HFFc6 (cell line): ENCODE data around the gene DMRTC2. TPM values are rescaled to one million over a fixed set of nuclear protein-coding genes. Genes with fewer than 3 reads are reported as not detected.

ENCODE experiments used
- DNase-seq: peaks from one replicate; pipeline ENCODE4 v3.0.0-alpha.2; 2018
- H3K27ac Mint-ChIP-seq: 2 replicates; pipeline ENCODE4 v1.8.0; 2020; ENCODE audit warnings: mild to moderate bottlenecking, mixed read lengths
- H3K27me3 Mint-ChIP-seq: 2 replicates; pipeline ENCODE4 v1.8.0; 2021; ENCODE audit warnings: mild to moderate bottlenecking, moderate library complexity, mixed read lengths; ENCODE audit not compliant: insufficient read depth
- H3K36me3 Mint-ChIP-seq: 2 replicates; pipeline ENCODE4 v1.8.0; 2021; ENCODE audit warnings: low read depth, mixed read lengths
- H3K4me1 Mint-ChIP-seq: 2 replicates; pipeline ENCODE4 v1.8.0; 2020; ENCODE audit warnings: low read depth, mixed read lengths
- H3K4me3 Mint-ChIP-seq: 2 replicates; pipeline ENCODE4 v1.8.0; 2020; ENCODE audit warnings: mild to moderate bottlenecking, moderate library complexity, mixed read lengths
- H3K9me3 Mint-ChIP-seq: 2 replicates; pipeline ENCODE4 v1.8.0; 2020; ENCODE audit warnings: mild to moderate bottlenecking, mixed read lengths
- long read RNA-seq: library from polyadenylated mRNA; unstranded; transcript quantifications from one replicate; pipeline ENCODE4 v2.0.0, GENCODE V29; 2019
- total RNA-seq, 6 experiments: library from RNA; stranded (reverse); fragmentation: NEBNext Ultra II Directional; extraction: Animal tissue kit (Norgen Biotek cat#: 25700); gene quantifications; 2 replicates in 1 of 6; 3 replicates in 5 of 6; pipeline ENCODE4 v1.2.3, GENCODE V29; 2021
- TF ChIP-seq, protein P1 (sequence below): fragments of 200-600 bp; sonication (generic); IDR thresholded peaks from 2 replicates; pipeline ENCODE4 v1.5.0; 2021; ENCODE audit warnings: antibody characterized with exemption, mild to moderate bottlenecking

The DMRTC2 gene
- total RNA-seq: not detected
- long read RNA-seq: 0 reads

DNA sequence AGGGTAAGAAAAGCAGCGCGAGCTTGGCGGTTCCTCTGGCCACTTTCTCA is at the start of gene DMRTC2:
Gene DMRTC2, plus strand, starts transcription at position 42 of the 50 bp plus-strand sequence. CDS start 2,387 bp downstream, outside the sequence.
- no peaks in the 10 kb centered on the region for H3K36me3 Mint-ChIP-seq
- H3K27ac Mint-ChIP-seq: no peak within 1 kb of the TSS
- DNase-seq: no peak
- H3K4me3 Mint-ChIP-seq: no peak within 1 kb of the TSS
- peaks cover 5% of the 10 kb centered on the region for H3K9me3 Mint-ChIP-seq
- H3K4me1 Mint-ChIP-seq: no peaks in the 10 kb centered on the region
- TF ChIP-seq, protein P1, sequence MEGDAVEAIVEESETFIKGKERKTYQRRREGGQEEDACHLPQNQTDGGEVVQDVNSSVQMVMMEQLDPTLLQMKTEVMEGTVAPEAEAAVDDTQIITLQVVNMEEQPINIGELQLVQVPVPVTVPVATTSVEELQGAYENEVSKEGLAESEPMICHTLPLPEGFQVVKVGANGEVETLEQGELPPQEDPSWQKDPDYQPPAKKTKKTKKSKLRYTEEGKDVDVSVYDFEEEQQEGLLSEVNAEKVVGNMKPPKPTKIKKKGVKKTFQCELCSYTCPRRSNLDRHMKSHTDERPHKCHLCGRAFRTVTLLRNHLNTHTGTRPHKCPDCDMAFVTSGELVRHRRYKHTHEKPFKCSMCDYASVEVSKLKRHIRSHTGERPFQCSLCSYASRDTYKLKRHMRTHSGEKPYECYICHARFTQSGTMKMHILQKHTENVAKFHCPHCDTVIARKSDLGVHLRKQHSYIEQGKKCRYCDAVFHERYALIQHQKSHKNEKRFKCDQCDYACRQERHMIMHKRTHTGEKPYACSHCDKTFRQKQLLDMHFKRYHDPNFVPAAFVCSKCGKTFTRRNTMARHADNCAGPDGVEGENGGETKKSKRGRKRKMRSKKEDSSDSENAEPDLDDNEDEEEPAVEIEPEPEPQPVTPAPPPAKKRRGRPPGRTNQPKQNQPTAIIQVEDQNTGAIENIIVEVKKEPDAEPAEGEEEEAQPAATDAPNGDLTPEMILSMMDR: no peak
- peaks cover 30% of the 10 kb centered on the region for H3K27me3 Mint-ChIP-seq

DNA sequence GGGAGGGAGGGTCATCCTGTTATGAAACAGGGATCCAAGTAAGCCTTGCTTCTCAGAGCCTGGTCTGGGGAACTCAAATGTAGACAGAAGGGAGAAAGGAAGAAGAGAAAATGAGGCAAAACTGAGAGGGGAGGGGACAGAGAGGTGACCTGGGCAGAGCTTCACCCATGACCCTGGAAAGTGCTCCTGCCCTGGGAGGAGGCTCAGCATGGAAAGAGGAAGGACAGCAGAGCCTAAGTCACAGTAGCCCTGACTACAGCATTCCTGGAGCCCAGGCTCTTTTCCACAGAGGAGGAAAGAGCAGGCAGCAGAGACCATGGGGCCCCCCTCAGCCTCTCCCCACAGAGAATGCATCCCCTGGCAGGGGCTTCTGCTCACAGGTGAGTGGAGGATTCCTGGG is 48.5 kb upstream of the DMRTC2 start, which contains the start of gene CEACAM3:
Gene CEACAM3, plus strand, starts transcription at position 226 of the 400 bp plus-strand sequence. Its CDS starts 91 bp downstream, at position 317.
- TF ChIP-seq, protein P1: no peak
- Mint-ChIP-seq H3K27me3 (peaks cover 35% of the 10 kb centered on the region), H3K36me3 (no peaks in the 10 kb centered on the region), H3K27ac (no peak within 1 kb of the TSS), H3K9me3 (no peaks in the 10 kb centered on the region), H3K4me3 (no peak within 1 kb of the TSS), H3K4me1 (peaks cover 12% of the 10 kb centered on the region)
- DNase-seq: no peak

DNA sequence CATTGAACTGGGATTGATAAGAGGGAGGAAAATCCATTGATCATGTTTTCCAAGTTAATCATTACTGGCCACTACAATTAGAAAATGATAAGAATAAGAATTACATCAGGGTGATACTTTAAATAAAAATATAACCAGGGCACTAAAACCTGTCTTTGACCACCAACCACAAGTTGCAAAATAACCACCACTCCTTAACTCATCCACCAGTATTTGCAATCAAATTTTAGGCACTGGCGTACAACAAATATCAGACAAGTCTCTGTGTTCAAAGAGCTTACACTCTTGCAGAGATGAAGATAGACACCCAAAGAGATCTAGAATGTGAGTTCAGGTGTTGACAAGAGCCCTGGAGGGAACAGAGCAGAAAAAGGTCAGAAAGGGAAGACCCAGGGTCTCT is 47.9 kb upstream of the DMRTC2 start:
- H3K36me3 Mint-ChIP-seq: no peaks in the 10 kb centered on the region
- no peaks in the 10 kb centered on the region for H3K9me3 Mint-ChIP-seq
- H3K27me3 Mint-ChIP-seq: peaks cover 35% of the 10 kb centered on the region
- TF ChIP-seq, protein P1: no peak
- no peak overlapping the region for H3K4me3 Mint-ChIP-seq
- no peak overlapping the region for H3K27ac Mint-ChIP-seq
- no peak for DNase-seq
- peaks cover 12% of the 10 kb centered on the region for H3K4me1 Mint-ChIP-seq

DNA sequence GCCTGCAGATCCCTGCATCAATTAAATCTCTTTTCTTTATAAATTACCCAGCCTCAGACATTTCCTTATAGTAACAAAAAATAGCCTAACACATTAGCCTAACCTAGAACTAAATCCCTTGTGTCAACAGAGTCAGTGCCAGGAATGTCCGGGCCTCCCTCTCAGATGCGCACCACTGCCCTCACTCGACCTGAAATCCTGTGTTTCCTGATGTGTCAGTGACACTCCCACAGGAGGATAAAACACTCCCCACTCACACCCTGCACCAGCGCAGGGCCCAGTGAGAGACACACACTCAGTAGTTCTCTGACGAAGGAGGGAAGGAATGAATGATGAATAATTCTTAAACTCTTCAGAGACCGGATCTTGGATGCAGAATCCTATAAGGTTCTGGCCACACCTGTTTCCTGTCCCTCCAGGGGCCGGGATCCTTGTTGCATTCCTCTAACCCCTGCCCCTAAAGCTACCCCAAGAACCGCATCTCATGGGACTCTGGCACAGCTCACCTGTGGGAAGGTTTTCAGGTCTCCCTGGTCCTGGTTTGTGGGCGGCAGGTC is 45.3 kb upstream of the DMRTC2 start:
- DNase-seq: no peak
- TF ChIP-seq, protein P1: no peak
- Mint-ChIP-seq H3K27ac (no peak overlapping the region), H3K4me1 (no peaks in the 10 kb centered on the region; the same call in 1 of the 2 replicates), H3K27me3 (peaks cover 40% of the 10 kb centered on the region), H3K9me3 (no peaks in the 10 kb centered on the region), H3K4me3 (no peak overlapping the region), H3K36me3 (no peaks in the 10 kb centered on the region)

DNA sequence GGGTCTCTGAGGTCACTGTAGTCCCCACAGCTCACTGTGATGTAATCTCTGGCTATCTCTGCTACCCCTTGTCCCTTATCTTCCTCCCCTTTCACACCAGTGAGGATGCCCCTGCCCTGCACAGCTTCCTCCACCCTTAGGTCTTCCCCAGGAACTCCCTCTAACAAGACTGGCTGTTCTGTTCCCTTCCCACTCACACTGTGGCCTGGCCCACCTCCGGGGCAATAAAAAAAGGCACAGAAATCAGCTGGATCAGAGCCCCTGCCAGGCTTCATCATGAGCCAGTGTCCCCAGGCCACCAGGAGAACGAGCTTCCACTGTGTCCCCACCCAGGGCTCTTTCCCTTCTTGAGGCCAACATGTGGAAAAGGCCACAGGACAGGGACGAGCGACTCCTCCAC is 43.8 kb upstream of the DMRTC2 start:
- H3K9me3 Mint-ChIP-seq: no peaks in the 10 kb centered on the region
- H3K4me3 Mint-ChIP-seq: no peak overlapping the region
- TF ChIP-seq, protein P1: no peak
- no peaks in the 10 kb centered on the region; the same call in 1 of the 2 replicates for H3K4me1 Mint-ChIP-seq
- no peak overlapping the region for H3K27ac Mint-ChIP-seq
- peaks cover 39% of the 10 kb centered on the region for H3K27me3 Mint-ChIP-seq
- H3K36me3 Mint-ChIP-seq: no peaks in the 10 kb centered on the region
- DNase-seq: no peak

DNA sequence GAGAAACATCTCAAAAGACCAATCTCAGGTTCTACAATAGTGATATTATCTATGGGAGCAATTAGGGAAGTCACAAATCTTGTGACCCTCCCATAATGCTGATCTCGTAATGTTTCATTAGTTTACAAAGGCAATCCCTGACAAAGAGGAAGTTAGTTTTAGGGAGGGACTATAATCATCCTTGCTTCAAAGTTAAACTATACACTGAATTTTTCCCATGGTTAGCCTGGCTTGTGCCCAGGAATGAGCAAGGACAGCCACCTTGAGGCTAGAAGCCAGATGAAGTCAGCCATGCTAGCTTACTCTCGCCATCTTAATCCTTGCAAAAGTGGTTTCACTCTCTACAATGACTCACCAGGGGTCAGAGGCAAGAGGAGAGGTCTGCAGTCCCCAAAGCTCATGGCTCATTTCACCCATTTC is 43.0 kb upstream of the DMRTC2 start:
- no peaks in the 10 kb centered on the region for H3K36me3 Mint-ChIP-seq
- peaks cover 34% of the 10 kb centered on the region for H3K27me3 Mint-ChIP-seq
- TF ChIP-seq, protein P1: no peak
- no peaks in the 10 kb centered on the region for H3K9me3 Mint-ChIP-seq
- no peaks in the 10 kb centered on the region; the same call in 1 of the 2 replicates for H3K4me1 Mint-ChIP-seq
- no peak for DNase-seq
- no peak overlapping the region for H3K27ac Mint-ChIP-seq
- H3K4me3 Mint-ChIP-seq: no peak overlapping the region
